ENCODE data around the gene MKRN2.

MKRN2 gene

DNA sequence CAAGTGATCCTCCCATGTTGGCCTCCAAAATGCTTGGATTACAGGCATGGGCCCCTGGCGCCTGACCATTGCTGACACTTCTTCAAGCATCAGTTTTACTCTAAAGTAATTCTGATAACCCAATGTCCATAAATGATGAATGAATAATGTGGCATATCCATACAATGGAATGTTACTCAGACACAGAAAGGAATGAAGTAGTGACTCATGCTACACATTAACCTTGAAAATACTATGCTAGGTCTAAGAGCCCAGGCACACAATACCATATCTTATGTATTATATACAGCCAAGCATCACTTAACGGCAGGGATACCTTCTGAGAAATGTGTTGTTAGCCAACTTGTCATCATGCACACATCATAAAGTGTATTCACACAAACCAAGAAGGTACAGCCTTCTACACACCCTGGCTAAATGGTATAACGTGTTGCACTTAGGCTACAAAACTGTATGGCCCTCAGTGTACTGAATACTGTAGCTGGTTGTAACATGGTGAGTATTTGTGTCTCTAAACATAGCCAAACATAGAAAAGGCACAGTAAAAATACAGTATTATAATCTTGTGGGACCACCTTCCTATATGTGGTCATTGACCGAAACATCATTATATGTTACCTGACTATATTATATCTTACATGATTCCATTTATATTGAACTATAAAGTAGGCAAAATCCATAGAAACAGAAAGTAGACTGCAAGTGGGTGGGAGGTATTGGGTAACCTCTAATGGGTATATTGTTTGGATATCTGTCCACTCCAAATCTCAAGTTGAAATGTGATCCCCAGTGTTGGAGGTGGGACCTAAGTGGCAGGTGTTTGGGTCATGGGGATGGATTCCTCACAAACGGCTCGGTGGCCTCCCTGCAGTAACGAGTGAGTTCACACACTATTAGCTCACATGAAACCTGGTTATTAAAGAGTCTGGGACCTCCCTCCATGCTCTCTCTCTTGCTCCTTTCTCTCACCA is 31.4 kb downstream of the MKRN2 start:
- TF ChIP-seq, protein P1, sequence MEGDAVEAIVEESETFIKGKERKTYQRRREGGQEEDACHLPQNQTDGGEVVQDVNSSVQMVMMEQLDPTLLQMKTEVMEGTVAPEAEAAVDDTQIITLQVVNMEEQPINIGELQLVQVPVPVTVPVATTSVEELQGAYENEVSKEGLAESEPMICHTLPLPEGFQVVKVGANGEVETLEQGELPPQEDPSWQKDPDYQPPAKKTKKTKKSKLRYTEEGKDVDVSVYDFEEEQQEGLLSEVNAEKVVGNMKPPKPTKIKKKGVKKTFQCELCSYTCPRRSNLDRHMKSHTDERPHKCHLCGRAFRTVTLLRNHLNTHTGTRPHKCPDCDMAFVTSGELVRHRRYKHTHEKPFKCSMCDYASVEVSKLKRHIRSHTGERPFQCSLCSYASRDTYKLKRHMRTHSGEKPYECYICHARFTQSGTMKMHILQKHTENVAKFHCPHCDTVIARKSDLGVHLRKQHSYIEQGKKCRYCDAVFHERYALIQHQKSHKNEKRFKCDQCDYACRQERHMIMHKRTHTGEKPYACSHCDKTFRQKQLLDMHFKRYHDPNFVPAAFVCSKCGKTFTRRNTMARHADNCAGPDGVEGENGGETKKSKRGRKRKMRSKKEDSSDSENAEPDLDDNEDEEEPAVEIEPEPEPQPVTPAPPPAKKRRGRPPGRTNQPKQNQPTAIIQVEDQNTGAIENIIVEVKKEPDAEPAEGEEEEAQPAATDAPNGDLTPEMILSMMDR (IDR thresholded peaks at IDR 0.05; ENCODE audit: extremely low read depth, insufficient read depth, missing control alignments), result no peak
- in situ Hi-C loops (cut with MboI; ENCODE audit: low pct_unique_long_range_greater_than_20kb, low sequenced_read_pairs, unreplicated experiment), result no loop called here
- DNase-seq (ENCODE audit: low spot score), result no peak

DNA sequence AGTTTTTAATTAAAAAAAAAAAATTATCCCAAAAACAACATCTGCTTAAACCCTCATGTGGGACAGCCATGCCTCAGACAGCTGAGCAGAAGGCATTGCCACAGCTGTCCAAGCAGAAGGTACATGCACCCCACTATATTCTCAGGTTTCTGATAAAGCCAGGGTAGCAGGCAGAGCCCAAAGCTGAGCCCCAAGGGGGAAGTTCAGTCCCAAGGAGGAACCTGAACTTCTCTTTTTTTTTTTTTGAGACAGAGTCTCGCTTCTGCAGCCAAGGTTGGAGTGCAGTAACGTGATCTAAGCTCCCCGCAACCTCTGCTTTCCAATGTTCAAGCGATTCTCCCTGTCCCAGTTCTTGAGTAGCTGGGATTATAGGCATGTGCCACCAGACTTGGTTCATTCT is 33.2 kb downstream of the MKRN2 start:
- DNase-seq (ENCODE audit: low spot score), result no peak
- TF ChIP-seq, protein P1 (IDR thresholded peaks at IDR 0.05; ENCODE audit: extremely low read depth, insufficient read depth, missing control alignments), result no peak
- in situ Hi-C loops (cut with MboI; ENCODE audit: low pct_unique_long_range_greater_than_20kb, low sequenced_read_pairs, unreplicated experiment), result no loop called here

DNA sequence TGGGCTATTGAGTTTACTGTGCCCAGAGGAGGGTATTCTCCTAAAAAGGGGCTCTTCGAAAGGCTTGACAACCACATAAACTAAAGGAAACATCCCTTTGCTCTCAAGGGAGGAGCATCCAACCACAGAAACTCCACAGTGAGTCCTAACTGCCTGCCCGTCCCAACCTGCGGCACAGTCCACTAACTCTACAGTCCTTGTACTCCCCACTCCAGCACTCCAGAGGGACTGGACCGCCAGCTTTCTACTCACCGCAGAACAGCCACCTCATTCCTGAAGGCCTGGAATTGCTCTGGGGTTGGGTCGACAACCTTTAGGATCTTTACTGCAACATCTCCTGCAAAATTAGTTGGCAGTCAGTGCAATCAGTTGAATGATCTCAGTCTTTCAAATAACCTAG is 34.6 kb downstream of the MKRN2 start:
- TF ChIP-seq, protein P1 (IDR thresholded peaks at IDR 0.05; ENCODE audit: extremely low read depth, insufficient read depth, missing control alignments), result no peak
- DNase-seq (ENCODE audit: low spot score), result no peak
- in situ Hi-C loops (cut with MboI; ENCODE audit: low pct_unique_long_range_greater_than_20kb, low sequenced_read_pairs, unreplicated experiment), result no loop called here

DNA sequence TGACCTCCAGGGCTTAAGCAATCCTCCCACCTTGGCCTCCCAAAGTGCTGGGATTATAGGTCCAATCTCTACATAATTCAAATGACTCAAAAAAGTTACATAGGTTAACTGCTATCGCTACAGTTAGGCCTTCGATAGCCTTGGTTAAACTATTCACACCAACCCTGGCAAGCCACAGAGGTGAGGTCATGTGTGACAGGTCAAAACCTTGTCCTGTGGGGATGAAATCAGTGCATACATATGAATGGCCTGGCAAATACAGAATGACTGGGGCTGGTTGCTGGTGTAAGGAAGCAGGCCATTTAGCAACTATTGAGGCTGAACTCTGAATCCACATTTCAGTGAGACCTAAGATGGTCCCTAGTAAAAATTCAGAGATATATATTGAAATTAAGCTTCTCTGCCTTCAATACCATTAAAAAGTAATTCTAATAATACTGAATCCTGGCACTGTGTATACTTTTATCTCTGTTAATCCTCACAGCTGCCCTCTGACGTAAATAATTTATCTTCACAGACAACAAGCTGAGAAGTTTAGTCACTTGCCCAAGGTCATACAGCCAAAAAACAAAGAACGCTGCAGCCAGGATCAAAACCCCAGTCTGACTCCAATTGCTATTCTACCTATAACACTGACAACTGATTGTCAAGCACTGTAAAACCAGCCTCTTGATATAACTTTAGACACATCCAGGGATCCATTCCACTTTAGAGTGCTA is 35.3 kb downstream of the MKRN2 start:
- no peak for DNase-seq (ENCODE audit: low spot score)
- in situ Hi-C loops (cut with MboI; ENCODE audit: low pct_unique_long_range_greater_than_20kb, low sequenced_read_pairs, unreplicated experiment), result no loop called here
- TF ChIP-seq, protein P1 (IDR thresholded peaks at IDR 0.05; ENCODE audit: extremely low read depth, insufficient read depth, missing control alignments), result no peak

DNA sequence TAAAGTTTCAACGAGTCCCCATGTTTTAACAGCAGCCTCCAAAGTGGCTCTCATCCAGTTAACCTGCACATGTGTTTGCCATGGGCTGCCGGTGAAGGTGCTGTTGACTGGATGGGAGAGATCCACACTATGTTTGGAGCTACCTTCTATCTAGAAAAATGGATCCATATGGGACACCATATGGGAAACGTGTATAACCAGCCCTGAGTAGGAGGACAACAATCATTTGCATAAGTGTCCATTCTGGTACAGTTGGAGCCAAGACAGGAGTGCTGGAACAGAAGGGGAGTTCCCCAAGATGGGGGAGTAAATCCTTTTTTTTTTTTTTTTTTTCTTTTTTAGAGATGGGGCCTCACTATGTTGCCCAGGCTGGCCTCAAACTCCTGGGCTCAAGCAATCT is 36.6 kb downstream of the MKRN2 start:
- in situ Hi-C loops (cut with MboI; ENCODE audit: low pct_unique_long_range_greater_than_20kb, low sequenced_read_pairs, unreplicated experiment), result no loop called here
- TF ChIP-seq, protein P1 (IDR thresholded peaks at IDR 0.05; ENCODE audit: extremely low read depth, insufficient read depth, missing control alignments), result no peak
- no peak for DNase-seq (ENCODE audit: low spot score)

DNA sequence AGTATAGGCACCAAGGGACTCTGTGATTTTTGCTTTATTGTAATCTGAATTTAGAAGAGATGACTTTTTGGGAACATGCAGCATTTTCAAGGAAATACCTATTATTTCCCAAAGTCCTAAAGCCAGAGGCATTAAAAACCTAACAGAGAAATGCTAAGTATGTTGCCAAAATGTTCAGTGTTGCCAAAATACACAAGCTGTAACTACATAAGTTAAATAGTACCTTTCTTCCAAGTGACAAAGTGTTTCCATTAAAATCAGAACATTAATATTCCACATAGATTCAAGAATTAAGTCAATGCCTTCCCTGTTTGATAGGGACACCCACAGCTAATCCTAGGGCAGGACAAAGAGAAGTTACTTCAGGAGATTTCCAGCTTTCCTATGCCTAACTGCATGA is 42.0 kb downstream of the MKRN2 start:
- TF ChIP-seq, protein P1 (IDR thresholded peaks at IDR 0.05; ENCODE audit: extremely low read depth, insufficient read depth, missing control alignments), result no peak
- in situ Hi-C loops (cut with MboI; ENCODE audit: low pct_unique_long_range_greater_than_20kb, low sequenced_read_pairs, unreplicated experiment), result no loop called here
- no peak for DNase-seq (ENCODE audit: low spot score)
